ENCODE results near the gene CAND2.
"Not testable (repeated sequence)": the region's sequence is repeated elsewhere in the genome, so short reads cannot be mapped to it uniquely, and the experiment has no call there.

CAND2 gene

GRCh38 chr3:12866836-12867235 lies 70.4 kb downstream of the CAND2 start:
- no peak for FAIRE-seq

GRCh38 chr3:12868039-12869034 lies 71.9 kb downstream of the CAND2 start:
- no peak for FAIRE-seq

- FAIRE-seq: no peak
Observed at GRCh38 chr3:12869035-12869621, 72.6 kb downstream of the CAND2 start.

- FAIRE-seq: no peak
Observed at GRCh38 chr3:12870942-12871341, 74.5 kb downstream of the CAND2 start.

DNA sequence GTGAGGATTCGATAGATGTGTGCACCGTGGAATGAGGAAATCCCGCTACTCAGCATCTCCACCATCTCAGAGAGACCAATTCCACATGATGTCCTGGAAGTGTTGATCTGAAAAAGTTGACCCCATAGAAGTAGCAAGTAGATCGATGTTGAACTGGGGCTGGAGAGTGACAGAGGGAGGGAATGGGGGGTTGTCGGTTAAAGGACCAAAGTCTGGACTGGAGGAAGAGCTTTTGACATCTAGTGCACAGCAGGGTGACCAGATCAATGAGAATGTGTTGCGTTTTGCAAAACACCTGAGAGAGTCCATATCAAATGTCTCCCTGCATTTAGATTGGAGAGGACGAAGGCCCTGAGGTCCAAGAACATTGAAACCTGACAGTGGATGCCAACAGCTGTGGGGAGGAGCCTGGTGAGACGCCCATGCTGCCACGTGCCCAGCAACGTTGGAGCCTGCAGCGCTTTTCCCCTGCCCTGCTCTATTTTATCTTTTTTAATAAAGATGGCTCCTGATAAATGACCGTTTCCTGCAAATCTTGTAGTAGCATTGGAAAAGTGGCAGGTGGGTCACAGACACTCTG lies 75.0 kb downstream of the CAND2 start:
- no peak for FAIRE-seq

DNA sequence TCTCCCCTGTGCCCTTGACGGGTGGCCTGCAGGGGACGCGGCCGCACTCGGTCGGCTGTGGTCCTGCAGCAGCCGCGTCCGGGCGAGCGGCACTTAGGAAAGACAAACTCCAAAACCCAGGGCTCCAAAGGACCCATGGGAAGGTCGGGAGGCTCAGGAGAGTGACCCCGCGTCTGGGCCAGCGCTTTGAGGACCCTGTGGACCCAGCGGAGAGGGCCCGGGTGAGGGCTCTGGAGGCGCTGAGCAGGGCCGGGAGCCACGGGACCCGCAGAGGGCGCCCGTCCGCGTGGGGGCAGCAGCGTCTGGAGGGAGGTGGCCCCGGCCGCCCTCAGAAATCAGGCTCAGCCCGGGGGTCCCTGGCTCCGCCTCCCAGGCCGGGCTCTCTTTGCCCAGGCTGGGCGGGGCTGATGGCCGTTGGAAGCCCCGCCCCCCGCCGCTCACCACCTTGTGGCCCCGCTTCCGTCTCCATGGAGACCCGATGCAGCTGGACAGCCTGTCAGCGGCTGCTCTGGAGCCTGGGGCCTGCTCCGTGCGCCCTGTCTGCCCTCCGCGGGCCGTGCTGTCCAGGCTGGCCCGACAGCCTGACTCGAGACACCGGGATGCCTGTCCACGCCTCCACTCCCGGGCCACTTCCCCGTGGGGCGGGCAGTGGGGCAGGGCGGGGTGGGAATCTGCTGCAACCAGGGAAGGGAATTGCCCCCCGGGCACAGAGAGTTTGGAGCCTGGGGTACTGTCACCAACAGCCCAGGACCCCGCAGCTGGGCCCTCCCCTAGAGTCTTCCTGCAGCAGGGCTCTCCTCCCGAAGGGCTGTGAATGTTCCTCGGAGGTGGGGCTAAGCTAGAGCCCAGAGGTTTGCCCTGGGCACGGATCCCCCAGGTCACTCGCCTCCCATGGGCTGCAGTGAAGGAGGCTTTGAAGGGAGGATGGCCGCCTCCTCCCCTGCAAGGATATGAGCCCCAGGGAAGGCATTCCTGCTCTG lies 79.7 kb downstream of the CAND2 start:
- no peak for FAIRE-seq

GRCh38 chr3:12877040-12877439 lies 80.6 kb downstream of the CAND2 start:
- no peak for FAIRE-seq

DNA sequence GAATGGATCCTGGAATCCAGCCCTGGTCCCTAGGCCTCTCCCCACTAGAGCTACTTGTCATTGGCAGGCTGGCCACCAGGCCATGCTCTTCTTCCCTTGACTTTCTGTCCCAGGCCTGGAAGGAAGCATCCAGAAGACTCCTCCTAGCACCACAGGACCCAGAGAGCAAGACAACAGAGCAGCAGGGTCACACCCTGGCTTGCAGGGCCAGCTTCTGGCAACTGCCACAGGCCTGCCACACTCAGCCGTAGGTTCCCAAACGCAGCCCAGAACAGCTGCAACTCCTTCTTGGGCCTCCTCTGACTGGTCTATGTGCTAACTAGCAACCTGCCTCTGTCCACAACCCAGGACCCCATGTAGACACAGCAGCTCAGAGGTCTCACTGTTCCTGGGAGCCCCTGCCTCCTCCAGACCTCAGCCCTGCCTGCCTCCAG lies 81.7 kb downstream of the CAND2 start:
- FAIRE-seq: no peak

DNA sequence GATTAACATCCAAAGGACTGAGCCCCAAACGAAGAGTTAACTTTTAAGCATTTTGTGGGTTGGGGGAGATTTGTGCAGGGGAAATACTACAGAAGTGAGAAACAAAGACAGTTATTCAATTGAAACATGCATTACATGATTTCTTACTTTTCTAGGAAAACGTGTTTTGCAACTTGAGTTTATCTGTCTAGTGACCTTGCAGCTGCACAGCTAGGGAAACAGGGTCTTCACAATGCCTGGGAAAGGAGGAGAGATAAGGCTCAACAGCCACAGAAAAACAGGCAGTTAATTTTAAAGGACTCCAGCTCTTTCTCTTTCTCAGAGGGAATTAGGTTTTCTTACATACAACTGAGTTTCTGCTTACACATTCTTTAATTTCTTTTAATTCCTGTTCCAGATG lies 82.3 kb downstream of the CAND2 start:
- FAIRE-seq: not testable (repeated sequence)

GRCh38 chr3:12879191-12879815 lies 82.8 kb downstream of the CAND2 start:
- no peak for FAIRE-seq

- FAIRE-seq: not testable (repeated sequence)
Observed at GRCh38 chr3:12881858-12882257, 85.4 kb downstream of the CAND2 start.

DNA sequence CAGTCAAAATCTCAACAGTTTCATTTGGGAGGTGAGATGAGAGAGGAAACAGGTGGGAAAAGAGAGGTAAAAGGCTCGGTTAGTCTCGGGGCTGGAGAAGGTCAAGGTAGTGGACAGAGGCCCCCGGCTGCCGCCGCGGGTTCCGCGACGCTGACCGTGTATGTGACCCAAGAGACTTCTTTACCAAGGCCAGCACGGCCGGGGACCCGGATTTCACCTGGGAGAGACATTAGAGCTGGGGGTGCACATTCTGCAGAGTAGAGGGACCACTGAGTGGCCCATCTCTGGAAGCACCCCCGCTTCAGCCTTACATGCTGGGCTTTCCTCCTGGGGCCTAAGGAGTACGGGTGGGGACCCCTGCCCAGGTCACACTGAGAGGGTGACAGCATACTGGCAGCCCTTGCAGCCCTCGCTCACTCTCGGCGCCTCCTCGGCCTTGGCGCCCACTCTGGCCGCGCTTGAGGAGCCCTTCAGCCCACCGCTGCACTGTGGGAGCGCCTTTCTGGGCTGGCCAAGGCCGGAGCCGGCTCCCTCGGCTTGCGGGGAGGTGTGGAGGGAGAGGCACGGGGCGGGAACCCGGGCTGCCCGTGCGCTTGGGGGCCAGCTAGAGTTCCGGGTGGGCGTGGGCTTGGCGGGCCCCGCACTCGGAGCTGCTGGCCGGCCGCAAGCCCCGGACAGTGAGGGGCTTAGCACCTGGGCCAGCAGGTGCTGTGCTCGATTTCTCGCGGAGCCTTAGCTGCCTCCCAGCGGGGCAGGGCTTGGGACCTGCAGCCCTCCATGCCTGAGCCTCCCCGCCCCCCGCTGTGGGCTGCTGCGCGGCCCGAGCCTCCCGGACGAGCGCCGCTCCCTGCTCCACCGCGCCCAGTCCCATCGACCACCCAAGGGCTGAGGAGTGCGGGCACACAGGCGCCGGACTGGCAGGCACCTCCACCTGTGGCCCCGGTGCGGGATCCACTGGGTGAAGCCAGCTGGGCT lies 86.1 kb downstream of the CAND2 start:
- no peak for FAIRE-seq

- FAIRE-seq: no peak
Observed at GRCh38 chr3:12884186-12884680, 87.8 kb downstream of the CAND2 start.
